ENCODE data around the gene WRAP73. TPM values are rescaled to one million over a fixed set of nuclear protein-coding genes. Genes with fewer than 3 reads are reported as not detected.

WRAP73 gene
- total RNA-seq, 1 experiment from 2014 or later, result 57.2 TPM

DNA sequence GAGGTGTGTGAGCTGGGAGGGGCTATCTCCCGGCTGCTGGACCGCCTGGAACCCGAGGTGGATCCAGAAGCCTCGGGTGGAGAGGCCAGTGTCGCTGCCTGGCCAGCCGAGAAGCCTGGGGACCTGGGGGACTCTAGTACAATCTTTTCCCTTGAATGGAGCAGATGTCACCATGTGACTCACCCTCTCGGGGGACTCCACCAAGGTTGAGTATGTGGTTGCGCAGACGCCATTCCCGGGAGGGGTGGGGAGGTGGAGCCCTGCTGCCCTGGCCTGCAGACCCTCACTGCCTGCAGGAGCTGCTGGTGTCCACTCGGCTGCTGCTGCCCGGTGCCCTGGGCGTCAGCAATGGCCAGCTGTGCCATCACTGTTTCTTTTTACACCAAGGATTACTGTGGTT is 42.7 kb upstream of the WRAP73 start:
- ATAC-seq (no peak), DNase-seq (no peak)
- no peaks in the 10 kb centered on the region for H4K20me1 ChIP-seq (ENCODE audit: low read length)
- no peaks in the 10 kb centered on the region for H3K4me1 ChIP-seq (ENCODE audit: insufficient read depth, low read length)
- no peak overlapping the region for H3K9ac ChIP-seq (ENCODE audit: low read length)
- no TSS peak for BruUV-seq (replicated peaks)
- TF ChIP-seq EZH2 (IDR thresholded peaks at IDR 0.05; ENCODE audit: low read length, unreplicated experiment) (no peak), EZH2phosphoT487 (IDR thresholded peaks at IDR 0.05; ENCODE audit: borderline replicate concordance, low read length) (no peak)
- TF ChIP-seq, protein P1, sequence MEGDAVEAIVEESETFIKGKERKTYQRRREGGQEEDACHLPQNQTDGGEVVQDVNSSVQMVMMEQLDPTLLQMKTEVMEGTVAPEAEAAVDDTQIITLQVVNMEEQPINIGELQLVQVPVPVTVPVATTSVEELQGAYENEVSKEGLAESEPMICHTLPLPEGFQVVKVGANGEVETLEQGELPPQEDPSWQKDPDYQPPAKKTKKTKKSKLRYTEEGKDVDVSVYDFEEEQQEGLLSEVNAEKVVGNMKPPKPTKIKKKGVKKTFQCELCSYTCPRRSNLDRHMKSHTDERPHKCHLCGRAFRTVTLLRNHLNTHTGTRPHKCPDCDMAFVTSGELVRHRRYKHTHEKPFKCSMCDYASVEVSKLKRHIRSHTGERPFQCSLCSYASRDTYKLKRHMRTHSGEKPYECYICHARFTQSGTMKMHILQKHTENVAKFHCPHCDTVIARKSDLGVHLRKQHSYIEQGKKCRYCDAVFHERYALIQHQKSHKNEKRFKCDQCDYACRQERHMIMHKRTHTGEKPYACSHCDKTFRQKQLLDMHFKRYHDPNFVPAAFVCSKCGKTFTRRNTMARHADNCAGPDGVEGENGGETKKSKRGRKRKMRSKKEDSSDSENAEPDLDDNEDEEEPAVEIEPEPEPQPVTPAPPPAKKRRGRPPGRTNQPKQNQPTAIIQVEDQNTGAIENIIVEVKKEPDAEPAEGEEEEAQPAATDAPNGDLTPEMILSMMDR (conservative IDR thresholded peaks at IDR 0.05; ENCODE audit: low read depth, low read length), result no peak
- no peak overlapping the region for H2AFZ ChIP-seq (ENCODE audit: low read length)
- H3K9me2 ChIP-seq (replicated peaks; ENCODE audit: low read length), result no peaks in the 10 kb centered on the region
- ChIA-PET POLR2A (ENCODE audit: unreplicated experiment) (no interaction called here), CTCF (no interaction called here)
- intact Hi-C loops (cut with micrococcal nuclease), result no loop called here
- H3K9me3 ChIP-seq (ENCODE audit: low read length), result no peaks in the 10 kb centered on the region
- peaks cover 13% of the 10 kb centered on the region; the same call in 1 of the 2 replicates for H3K27me3 ChIP-seq (ENCODE audit: low read length)
- no peak overlapping the region for H3K27ac ChIP-seq (ENCODE audit: low read length)
- no peaks in the 10 kb centered on the region for H3K36me3 ChIP-seq (ENCODE audit: low read depth, low read length)
- no peaks in the 10 kb centered on the region for H3K79me2 ChIP-seq (ENCODE audit: low read length)
- no peak overlapping the region for H3K4me3 ChIP-seq (ENCODE audit: low read length)
- H3F3A ChIP-seq (ENCODE audit: low read length, unreplicated experiment), result no peaks in the 10 kb centered on the region
- H3K4me2 ChIP-seq (ENCODE audit: low read length), result no peak overlapping the region

DNA sequence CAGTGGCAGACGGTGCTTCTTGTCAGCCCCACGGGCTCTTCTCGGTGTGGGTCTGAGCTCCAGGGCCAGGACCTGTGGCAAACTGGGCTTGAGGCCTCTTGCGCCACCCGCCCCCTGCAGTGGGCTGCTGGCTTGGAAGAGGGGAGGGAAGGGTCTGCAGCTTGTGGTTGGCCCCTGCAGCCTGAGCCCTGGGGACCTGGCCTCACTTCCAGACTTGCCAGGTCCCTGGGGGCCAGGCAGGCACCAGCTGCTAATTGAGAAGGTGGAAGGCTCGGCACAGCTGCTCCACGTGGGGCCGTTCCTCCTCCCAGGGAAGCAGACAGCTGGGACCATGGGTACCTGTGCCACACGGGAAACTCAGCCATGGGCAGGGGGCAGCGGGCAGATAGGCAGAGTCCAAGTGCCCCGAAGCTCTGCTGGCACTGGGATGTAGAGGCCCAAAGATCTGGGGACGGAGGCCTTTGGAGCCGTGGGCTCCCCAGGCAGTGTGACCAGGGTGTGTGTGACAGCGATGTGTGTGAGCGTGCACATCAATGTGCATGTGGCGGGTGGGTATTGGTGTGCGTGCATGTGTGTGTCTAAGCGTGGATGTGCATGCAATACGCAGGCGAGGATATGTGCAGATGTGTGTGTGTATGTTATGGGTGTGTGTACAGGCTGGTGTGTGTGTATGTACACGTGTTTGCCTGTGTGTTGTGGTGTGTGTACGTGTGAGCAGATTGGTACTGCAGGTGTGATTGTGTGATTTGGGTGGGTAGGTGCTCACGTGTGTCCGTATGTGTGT is 41.7 kb upstream of the WRAP73 start:
- no TSS peak for BruUV-seq (replicated peaks)
- H3K36me3 ChIP-seq (ENCODE audit: low read depth, low read length), result no peaks in the 10 kb centered on the region
- H3K27ac ChIP-seq (ENCODE audit: low read length), result no peak overlapping the region
- ATAC-seq, result no peak
- H3F3A ChIP-seq (ENCODE audit: low read length, unreplicated experiment), result no peaks in the 10 kb centered on the region
- no peak overlapping the region for H3K4me3 ChIP-seq (ENCODE audit: low read length)
- H3K27me3 ChIP-seq (ENCODE audit: low read length), result peaks cover 5% of the 10 kb centered on the region; the same call in 1 of the 2 replicates
- no peak overlapping the region for H3K9ac ChIP-seq (ENCODE audit: low read length)
- POLR2A ChIA-PET (ENCODE audit: unreplicated experiment), result no interaction called here
- DNase-seq, result no peak
- no peak overlapping the region for H3K4me2 ChIP-seq (ENCODE audit: low read length)
- intact Hi-C loops (cut with micrococcal nuclease), result no loop called here
- H2AFZ ChIP-seq (ENCODE audit: low read length), result no peak overlapping the region
- H4K20me1 ChIP-seq (ENCODE audit: low read length), result no peaks in the 10 kb centered on the region
- H3K79me2 ChIP-seq (ENCODE audit: low read length), result no peaks in the 10 kb centered on the region
- no peaks in the 10 kb centered on the region for H3K4me1 ChIP-seq (ENCODE audit: insufficient read depth, low read length)
- H3K9me2 ChIP-seq (replicated peaks; ENCODE audit: low read length), result no peaks in the 10 kb centered on the region
- TF ChIP-seq, protein P1 (conservative IDR thresholded peaks at IDR 0.05; ENCODE audit: low read depth, low read length), result no peak
- no peak for TF ChIP-seq EZH2phosphoT487 (IDR thresholded peaks at IDR 0.05; ENCODE audit: borderline replicate concordance, low read length)
- no peak for TF ChIP-seq EZH2 (IDR thresholded peaks at IDR 0.05; ENCODE audit: low read length, unreplicated experiment)
- CTCF ChIA-PET, result no interaction called here
- H3K9me3 ChIP-seq (ENCODE audit: low read length), result no peaks in the 10 kb centered on the region

Data from PC-3 (cell line).